Keratinocyte (primary cell): Measurements from ENCODE around the gene CUL4A.

ENCODE experiments used
- EZH2 ChIP-seq: IDR thresholded peaks from one replicate; pipeline ENCODE4 v1.6.1; 2012; ENCODE audit warnings: inconsistent platforms, mild to moderate bottlenecking, low read length, moderate library complexity
- TF ChIP-seq, protein P1 (sequence below), 3 experiments: IDR thresholded peaks in 1 of 3; conservative IDR thresholded peaks in 1 of 3; optimal IDR thresholded peaks in 1 of 3; 2 replicates in 2 of 3; 3 replicates in 1 of 3; pipeline versions ENCODE3 to v1.5.1; 2011; ENCODE audit warnings: low read length in 3 of 3, mild to moderate bottlenecking in 3 of 3, moderate library complexity in 2 of 3, control low read depth in 1 of 3, inconsistent platforms in 1 of 3; ENCODE audit not compliant: insufficient read depth in 2 of 3; ENCODE audit errors: extremely low read depth in 1 of 3

DNA sequence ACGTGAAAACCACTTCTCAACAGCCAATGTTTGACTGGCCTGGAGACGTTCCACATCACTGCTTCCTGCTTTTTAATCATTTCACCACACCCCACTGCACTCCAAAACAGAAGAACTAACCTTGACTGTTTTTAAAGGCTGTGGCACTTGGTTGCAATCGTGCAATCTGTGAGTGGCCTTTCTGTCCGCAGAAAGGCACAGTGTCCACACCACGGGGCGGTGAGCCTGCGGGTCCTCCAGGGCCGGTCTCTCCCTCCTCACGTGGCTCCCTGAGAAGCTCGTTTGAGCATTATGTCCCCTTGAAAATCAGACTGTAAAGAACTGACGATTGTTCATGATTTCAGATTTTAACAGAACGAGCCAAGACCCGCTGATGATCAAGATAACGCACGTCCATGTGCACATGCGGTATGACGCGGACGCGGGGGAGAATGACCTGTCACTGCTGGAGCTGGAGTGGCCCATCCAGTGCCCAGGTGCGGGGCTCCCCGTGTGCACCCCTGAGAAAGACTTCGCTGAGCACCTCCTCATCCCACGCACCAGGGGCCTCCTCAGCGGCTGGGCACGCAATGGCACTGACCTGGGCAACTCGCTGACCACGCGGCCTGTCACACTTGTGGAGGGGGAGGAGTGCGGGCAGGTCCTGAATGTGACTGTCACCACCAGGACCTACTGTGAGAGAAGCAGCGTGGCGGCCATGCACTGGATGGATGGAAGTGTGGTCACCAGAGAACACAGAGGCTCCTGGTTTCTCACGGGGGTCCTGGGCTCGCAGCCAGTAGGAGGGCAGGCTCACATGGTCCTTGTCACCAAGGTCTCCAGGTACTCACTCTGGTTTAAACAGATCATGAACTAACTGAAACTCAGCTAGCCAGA is 37.9 kb upstream of the CUL4A start:
- TF ChIP-seq, protein P1, sequence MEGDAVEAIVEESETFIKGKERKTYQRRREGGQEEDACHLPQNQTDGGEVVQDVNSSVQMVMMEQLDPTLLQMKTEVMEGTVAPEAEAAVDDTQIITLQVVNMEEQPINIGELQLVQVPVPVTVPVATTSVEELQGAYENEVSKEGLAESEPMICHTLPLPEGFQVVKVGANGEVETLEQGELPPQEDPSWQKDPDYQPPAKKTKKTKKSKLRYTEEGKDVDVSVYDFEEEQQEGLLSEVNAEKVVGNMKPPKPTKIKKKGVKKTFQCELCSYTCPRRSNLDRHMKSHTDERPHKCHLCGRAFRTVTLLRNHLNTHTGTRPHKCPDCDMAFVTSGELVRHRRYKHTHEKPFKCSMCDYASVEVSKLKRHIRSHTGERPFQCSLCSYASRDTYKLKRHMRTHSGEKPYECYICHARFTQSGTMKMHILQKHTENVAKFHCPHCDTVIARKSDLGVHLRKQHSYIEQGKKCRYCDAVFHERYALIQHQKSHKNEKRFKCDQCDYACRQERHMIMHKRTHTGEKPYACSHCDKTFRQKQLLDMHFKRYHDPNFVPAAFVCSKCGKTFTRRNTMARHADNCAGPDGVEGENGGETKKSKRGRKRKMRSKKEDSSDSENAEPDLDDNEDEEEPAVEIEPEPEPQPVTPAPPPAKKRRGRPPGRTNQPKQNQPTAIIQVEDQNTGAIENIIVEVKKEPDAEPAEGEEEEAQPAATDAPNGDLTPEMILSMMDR (optimal IDR thresholded peaks at IDR 0.05 in 1 of 3, IDR thresholded peaks at IDR 0.05 in 1 of 3, conservative IDR thresholded peaks at IDR 0.05 in 1 of 3; ENCODE audit: extremely low read depth in 1 of 3, insufficient read depth in 2 of 3, low read length in 3 of 3) = no peak
- TF ChIP-seq EZH2 = no peak
